Lung microvascular endothelial cell (primary cell): Measurements from ENCODE around the gene NDUFS7. TPM values are rescaled to one million over a fixed set of nuclear protein-coding genes. Genes with fewer than 3 reads are reported as not detected.
"Not testable (repeated sequence)": the region's sequence is repeated elsewhere in the genome, so short reads cannot be mapped to it uniquely, and the experiment has no call there.

Experiments
- DNase-seq, 2 donors: peaks; one replicate each; pipeline versions ENCODE4 v3.0.0 to v3.0.0-alpha.2; 2010; ENCODE audit warnings: low read depth in 2 of 2
- total RNA-seq: library from RNA; depleted of rRNA; stranded (reverse); fragments of >200 nt; gene quantifications from 2 replicates; pipeline ENCODE4 v1.2.1, GENCODE V29; 2014

Gene NDUFS7
- total RNA-seq, 1 donor from 2014 or later = 110 TPM

- no peak for DNase-seq
Measured at GRCh38 chr19:1417681-1418495, 34.2 kb downstream of the NDUFS7 start.

DNA sequence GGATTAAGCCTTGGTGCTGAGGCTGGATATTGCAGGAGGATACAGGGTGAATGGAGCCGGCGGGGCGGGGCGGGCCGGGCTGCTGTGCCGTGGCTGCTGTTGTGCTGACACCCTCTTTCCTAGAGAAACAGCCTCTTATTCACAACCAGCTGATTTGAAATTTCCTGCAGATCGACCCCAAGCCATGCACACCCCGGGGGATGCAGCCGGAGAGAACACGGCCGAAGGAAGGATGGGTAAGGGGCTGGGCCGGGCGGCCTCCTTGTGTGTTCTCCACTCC, 34.7 kb downstream of the NDUFS7 start:
- no peak for DNase-seq

GRCh38 chr19:1418951-1419738, 35.4 kb downstream of the NDUFS7 start:
- no peak for DNase-seq

GRCh38 chr19:1420085-1420484, 36.4 kb downstream of the NDUFS7 start:
- not testable (repeated sequence) for DNase-seq

- no peak for DNase-seq
Measured at GRCh38 chr19:1420590-1420989, 36.9 kb downstream of the NDUFS7 start.

DNA sequence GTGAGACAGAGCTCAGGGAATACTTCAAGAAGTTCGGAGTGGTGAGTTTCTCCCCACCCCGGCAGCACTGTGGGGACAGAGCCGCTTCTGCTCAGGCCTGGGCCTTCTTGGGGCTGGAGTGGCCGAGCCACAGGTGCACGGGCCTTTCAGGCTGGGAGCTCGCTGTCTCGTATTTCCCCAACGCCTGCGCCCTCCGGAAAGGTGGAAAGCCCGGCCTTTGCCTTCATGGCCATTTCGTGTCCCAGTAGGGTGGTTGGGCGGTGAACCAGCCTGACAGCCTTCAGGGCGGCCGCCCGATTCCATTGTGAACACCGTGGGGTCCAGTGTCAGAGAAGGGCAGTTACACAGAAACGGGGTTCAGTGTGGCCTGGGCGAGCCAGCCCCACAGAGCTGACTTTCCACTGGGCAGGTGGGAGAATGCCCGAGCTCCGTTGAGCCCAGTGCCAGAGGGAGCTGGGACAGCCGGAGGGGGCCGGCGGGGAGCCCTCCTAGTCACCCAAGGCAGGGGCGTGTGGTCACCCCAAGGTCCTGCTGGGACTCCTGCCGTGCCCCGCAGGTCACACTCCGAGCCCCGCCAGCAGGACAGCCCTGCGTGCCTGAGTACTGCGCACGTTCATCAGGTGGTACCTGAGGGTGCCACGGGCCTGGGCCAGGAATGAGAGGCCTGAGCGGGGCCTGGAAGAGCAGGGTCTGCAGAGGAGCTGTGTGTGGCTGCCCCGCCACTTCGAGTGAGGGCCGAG, 37.7 kb downstream of the NDUFS7 start:
- no peak for DNase-seq

DNA sequence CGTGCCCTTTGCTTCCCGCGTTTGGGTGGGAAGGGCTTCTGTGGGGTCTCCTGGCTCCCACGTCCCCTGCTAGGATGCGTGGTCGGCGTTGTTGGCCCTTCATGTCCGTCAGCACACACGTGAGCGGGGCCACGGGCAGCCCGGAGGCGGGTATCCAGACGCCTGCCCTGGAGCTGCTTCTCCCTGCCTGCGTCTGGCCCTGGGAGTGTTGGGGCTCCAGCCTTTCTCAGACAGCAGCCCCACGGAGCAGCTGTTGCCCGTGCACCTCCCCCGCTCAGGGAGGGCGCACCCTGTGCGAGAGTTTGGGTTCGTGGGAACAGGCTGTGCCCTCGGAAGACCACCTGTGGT, 38.2 kb downstream of the NDUFS7 start:
- DNase-seq = no peak

DNA sequence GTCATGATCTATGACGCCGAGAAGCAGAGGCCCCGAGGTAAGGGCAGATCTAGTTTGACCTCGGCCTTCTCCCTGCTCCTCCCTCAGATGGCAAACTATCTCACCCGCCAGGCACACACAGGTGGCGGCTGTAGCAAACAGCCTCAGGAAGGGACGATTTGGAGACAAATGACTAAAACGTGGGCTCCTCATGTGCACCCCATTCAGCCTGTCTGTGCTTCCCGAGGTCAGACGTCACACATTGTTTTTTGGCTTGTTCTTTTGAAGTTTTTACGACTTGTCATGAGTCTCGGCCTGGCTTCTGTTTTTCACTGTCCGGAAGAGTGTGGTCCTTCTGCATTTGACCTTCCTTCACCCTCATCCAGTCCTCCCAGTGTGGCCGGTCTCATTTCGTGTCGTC, 38.7 kb downstream of the NDUFS7 start:
- DNase-seq = peak in 1 of 2 donors; percentile 60

- DNase-seq = no peak
Measured at GRCh38 chr19:1422943-1423342, 39.2 kb downstream of the NDUFS7 start.

- DNase-seq = no peak
Measured at GRCh38 chr19:1423436-1424191, 39.9 kb downstream of the NDUFS7 start.

- DNase-seq = no peak
Measured at GRCh38 chr19:1424192-1424955, 40.7 kb downstream of the NDUFS7 start.

DNA sequence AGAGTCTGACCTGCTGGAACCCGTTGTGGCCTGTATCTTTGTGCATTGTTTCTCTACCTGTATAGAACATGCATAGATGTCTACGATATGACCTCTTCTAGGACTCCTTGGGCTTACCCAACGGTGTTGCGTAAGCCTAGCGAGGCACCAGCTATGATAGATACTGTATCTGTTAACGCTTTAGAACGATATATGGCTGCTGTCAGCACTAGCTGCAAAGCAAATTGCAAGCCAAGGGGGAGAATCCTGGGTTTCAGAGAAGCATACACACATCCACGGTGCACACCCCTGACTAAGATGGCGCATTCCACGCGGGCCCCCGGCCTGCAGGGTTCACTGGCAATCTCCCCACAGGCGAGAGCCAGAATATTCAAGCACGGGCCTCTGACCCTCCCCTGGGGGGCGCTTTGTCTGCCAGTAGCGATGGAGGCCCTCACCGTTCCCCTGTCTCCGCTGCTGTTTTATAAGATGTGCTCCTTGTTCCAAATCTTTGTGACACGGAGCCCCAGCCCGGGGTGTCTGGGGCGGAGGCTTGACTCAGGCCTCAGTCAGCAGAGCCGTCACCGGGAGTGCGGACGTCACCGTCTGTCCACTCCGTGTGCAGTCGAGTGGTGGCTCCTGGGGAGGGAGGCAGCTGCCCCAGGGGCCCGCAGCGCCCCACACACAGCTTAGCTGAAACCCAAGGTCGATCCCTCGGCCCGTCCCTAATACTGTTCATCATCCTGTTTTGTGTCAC, 41.6 kb downstream of the NDUFS7 start:
- no peak for DNase-seq

DNA sequence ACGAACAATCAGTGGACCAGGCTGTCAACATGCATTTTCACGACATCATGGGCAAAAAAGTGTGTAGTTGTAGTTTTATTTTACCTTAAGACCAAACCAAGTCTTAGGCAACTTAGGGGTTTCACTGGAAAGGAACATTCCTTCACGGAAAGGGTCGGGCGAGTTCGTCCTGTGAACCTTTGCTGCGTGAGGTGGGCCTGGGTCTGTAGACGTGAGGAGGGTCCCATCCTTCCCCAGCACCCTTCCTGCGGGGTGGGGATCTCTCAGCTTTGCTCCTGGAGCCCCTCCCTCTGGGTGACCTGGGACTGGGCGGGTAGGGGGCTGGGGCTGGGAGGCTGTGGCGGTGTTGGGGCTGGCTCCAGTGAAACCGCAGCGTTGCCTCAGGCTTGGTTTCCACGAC, 42.2 kb downstream of the NDUFS7 start:
- no peak for DNase-seq

- DNase-seq = no peak
Measured at GRCh38 chr19:1426736-1427135, 43.0 kb downstream of the NDUFS7 start.

- DNase-seq = no peak
Measured at GRCh38 chr19:1427221-1427920, 43.7 kb downstream of the NDUFS7 start.

DNA sequence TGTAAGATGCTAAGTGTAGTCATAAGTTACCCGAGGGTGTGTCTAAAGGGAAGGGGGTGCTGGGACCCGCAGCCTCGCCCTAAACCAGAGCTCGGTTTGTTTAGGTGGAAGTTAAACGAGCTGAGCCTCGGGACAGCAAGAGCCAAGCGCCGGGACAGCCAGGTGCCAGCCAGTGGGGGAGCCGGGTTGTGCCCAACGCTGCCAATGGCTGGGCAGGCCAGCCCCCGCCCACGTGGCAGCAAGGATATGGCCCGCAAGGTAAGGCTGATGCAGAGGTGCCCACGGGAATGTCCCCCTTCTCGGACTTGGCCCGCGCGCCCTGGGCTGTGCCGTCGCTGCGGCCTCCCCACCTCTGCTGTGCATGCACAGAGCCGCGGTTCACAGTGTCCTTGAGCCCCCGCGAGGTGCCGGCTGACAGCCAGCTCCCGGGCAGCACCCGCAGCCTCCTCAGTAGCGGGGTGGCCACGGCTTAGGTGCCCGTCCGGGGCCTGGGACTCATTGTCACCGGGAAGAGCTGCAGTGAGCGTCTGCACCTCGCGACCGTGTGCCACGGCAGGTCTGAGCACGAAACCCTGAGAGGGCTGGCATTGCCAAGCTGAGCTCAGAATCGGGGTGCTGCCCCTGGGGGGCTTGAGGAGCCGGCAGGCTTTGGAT, 45.2 kb downstream of the NDUFS7 start:
- no peak for DNase-seq

- DNase-seq = no peak
Measured at GRCh38 chr19:1429750-1430149, 46.0 kb downstream of the NDUFS7 start.

- DNase-seq = no peak
Measured at GRCh38 chr19:1430246-1430645, 46.5 kb downstream of the NDUFS7 start.
